ENCODE data around the gene WNT9A.
A peak's percentile ranks its signal among the peaks of the same experiment; 100 is the strongest.

WNT9A gene

DNA sequence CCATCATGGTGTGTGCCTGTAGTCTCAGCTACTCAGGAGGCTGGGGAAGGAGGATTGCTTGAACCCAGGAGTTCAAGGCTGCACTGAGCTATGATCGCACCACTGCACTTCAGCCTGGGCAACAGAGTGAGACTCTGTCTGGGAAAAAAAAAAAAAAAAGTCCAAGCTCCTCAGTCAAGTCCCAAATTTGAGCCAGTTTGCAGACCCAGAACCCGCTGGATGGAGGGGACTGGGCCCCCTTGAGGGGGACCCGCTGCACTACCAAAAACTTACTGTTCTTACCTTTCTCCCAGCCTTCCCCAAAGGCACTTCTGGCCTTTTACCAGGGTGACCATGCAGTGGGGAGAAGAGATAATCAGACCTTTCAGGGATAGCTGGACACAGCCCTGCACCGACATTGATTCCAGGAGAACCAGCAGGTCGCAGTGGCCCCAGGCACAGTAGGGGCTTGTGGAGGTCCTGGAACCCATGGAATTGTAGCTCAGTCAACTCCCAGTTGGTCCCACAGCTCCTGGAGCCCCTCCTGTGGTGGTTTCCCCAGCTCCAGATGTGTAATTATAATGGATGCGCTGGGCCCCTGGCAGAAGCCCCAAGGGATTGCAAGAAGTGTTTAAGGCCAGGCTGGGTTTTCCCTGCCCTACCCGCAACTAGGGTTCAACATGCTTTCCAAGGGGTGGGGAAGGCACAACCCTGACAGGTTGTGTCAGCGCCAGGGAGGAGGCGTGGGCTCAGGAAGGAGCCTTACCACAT, 4.1 kb upstream of the WNT9A start:
- H3K27me3 ChIP-seq (ENCODE audit: control insufficient read depth in 1 of 2, insufficient read depth in 2 of 2, low read length in 2 of 2) = peaks cover 0 to 4% of the 10 kb centered on the region in 2 donors
- H3K9ac ChIP-seq (ENCODE audit: low read length) = no peak overlapping the region
- H3K9me3 ChIP-seq (ENCODE audit: low read length) = peaks cover 11% of the 10 kb centered on the region
- peaks cover 12% of the 10 kb centered on the region for H3K4me1 ChIP-seq (ENCODE audit: insufficient read depth, low read length)
- no peaks in the 10 kb centered on the region for H3K36me3 ChIP-seq (ENCODE audit: insufficient read depth, low read length)
- no peak overlapping the region for H3K4me3 ChIP-seq (ENCODE audit: low read depth in 1 of 2, low read length in 2 of 2)
- no peak overlapping the region for H3K27ac ChIP-seq (ENCODE audit: low read depth, low read length)

DNA sequence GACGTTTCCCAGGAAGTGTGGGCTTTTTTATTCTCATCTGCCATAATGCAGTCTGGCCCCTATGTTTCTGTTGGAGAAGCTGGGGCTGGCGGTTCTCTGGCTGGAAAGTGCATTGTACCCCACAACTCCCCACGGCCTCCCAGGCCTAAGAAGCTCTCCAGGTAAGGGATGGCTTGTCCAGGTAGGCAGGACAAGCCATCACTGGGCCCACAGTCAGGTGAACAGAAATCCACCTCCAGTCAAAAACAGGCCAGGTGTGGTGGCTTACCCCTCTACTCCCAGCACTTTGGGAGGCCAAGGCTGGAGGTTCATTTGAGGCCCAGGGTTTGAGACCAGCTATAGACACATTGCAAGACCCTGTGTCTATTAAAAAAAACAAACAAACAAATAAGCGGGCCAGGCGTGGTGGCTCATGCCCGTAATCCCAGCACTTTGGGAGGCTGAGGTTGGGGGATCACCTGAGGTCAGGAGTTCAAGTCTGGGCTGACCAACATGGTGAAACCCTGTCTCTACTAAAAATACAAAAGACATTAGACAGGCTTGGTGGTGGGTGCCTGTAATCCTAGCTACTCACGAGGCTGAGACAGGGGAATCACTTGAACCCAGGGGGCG, 3.1 kb upstream of the WNT9A start:
- H3K9ac ChIP-seq (ENCODE audit: low read length) = no peak overlapping the region
- H3K9me3 ChIP-seq (ENCODE audit: low read length) = peaks cover 10% of the 10 kb centered on the region
- H3K4me3 ChIP-seq (ENCODE audit: low read depth in 1 of 2, low read length in 2 of 2) = no peak overlapping the region
- H3K36me3 ChIP-seq (ENCODE audit: insufficient read depth, low read length) = no peaks in the 10 kb centered on the region
- no peak overlapping the region for H3K27ac ChIP-seq (ENCODE audit: low read depth, low read length)
- H3K27me3 ChIP-seq (ENCODE audit: control insufficient read depth in 1 of 2, insufficient read depth in 2 of 2, low read length in 2 of 2) = peaks cover 0 to 4% of the 10 kb centered on the region in 2 donors
- peaks cover 19% of the 10 kb centered on the region for H3K4me1 ChIP-seq (ENCODE audit: insufficient read depth, low read length)

GRCh38 chr1:227949954-227950734, 2.4 kb upstream of the WNT9A start:
- Histone ChIP-seq H3K4me3 (ENCODE audit: low read depth in 1 of 2, low read length in 2 of 2) (no peak overlapping the region), H3K9ac (ENCODE audit: low read length) (no peak overlapping the region), H3K27ac (ENCODE audit: low read depth, low read length) (no peak overlapping the region), H3K4me1 (ENCODE audit: insufficient read depth, low read length) (peaks cover 26% of the 10 kb centered on the region), H3K9me3 (ENCODE audit: low read length) (peaks cover 5% of the 10 kb centered on the region), H3K27me3 (ENCODE audit: control insufficient read depth in 1 of 2, insufficient read depth in 2 of 2, low read length in 2 of 2) (peaks cover 0 to 4% of the 10 kb centered on the region in 2 donors), H3K36me3 (ENCODE audit: insufficient read depth, low read length) (no peaks in the 10 kb centered on the region)

- Histone ChIP-seq H3K27me3 (ENCODE audit: control insufficient read depth in 1 of 2, insufficient read depth in 2 of 2, low read length in 2 of 2) (peaks cover 0 to 4% of the 10 kb centered on the region in 2 donors), H3K4me3 (ENCODE audit: low read depth in 1 of 2, low read length in 2 of 2) (no peak overlapping the region), H3K36me3 (ENCODE audit: insufficient read depth, low read length) (no peaks in the 10 kb centered on the region), H3K27ac (ENCODE audit: low read depth, low read length) (no peak overlapping the region), H3K4me1 (ENCODE audit: insufficient read depth, low read length) (peaks cover 33% of the 10 kb centered on the region), H3K9me3 (ENCODE audit: low read length) (peaks cover 1% of the 10 kb centered on the region), H3K9ac (ENCODE audit: low read length) (no peak overlapping the region)
Observed at GRCh38 chr1:227949341-227949921, 1.7 kb upstream of the WNT9A start.

DNA sequence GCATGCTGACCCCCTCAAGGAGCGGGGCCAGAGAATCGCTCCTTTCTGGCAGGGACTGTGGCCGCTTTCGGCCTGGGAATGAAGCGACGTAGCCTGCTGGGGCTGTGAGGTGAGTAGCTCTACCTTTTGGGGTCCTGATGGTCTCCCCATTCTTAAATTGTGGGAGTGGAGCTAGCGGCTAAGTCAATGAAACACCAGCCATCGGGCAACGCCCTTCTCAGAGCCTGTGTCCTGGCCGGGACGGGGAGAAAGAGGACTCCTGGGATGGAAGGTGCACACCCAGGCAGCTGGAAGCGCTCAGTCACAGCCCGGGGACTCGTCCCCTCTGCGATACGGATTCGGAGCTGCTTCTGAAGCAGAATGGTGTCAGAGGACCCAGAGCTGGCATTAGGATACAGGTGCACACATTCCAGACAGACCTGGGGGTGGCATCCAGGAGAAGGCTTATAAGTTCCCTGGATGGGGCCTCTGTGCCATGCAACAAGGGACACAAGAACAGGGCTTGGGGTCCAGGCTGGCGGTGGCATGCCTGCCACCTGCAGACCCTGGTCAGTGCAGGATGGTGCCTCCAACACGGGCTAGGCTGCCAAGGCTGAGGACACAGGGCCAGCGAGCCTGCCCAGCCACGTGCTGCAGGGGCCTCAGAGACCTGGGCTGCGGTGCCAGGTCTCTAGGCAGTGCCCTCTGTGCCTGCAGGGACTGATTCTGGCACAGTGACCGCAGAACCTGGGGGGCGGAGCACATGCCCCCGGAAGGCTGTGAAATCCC, 945 bp upstream of the WNT9A start:
- H3K9ac ChIP-seq (ENCODE audit: low read length) = no peak overlapping the region
- H3K9me3 ChIP-seq (ENCODE audit: low read length) = no peaks in the 10 kb centered on the region
- peak overlapping the region; percentile 27 for H3K27ac ChIP-seq (ENCODE audit: low read depth, low read length)
- peaks cover 39% of the 10 kb centered on the region for H3K4me1 ChIP-seq (ENCODE audit: insufficient read depth, low read length)
- peak overlapping the region; percentile 55 to 77 for H3K4me3 ChIP-seq (ENCODE audit: low read depth in 1 of 2, low read length in 2 of 2)
- no peaks in the 10 kb centered on the region for H3K36me3 ChIP-seq (ENCODE audit: insufficient read depth, low read length)
- H3K27me3 ChIP-seq (ENCODE audit: control insufficient read depth in 1 of 2, insufficient read depth in 2 of 2, low read length in 2 of 2) = peaks cover 0 to 4% of the 10 kb centered on the region in 2 donors

GRCh38 chr1:227947386-227947675, 401 bp downstream of the WNT9A start:
- Histone ChIP-seq H3K4me3 (ENCODE audit: low read depth in 1 of 2, low read length in 2 of 2) (peak overlapping the region; percentile 69 to 72), H3K4me1 (ENCODE audit: insufficient read depth, low read length) (peaks cover 52% of the 10 kb centered on the region), H3K9ac (ENCODE audit: low read length) (peak overlapping the region; percentile 58), H3K9me3 (ENCODE audit: low read length) (no peaks in the 10 kb centered on the region), H3K27ac (ENCODE audit: low read depth, low read length) (peak overlapping the region; percentile 82), H3K27me3 (ENCODE audit: control insufficient read depth in 1 of 2, insufficient read depth in 2 of 2, low read length in 2 of 2) (no peaks in the 10 kb centered on the region), H3K36me3 (ENCODE audit: insufficient read depth, low read length) (no peaks in the 10 kb centered on the region)

- Histone ChIP-seq H3K27ac (ENCODE audit: low read depth, low read length) (peak overlapping the region; percentile 82), H3K27me3 (ENCODE audit: control insufficient read depth in 1 of 2, insufficient read depth in 2 of 2, low read length in 2 of 2) (no peaks in the 10 kb centered on the region), H3K9me3 (ENCODE audit: low read length) (no peaks in the 10 kb centered on the region), H3K9ac (ENCODE audit: low read length) (peak overlapping the region; percentile 58), H3K4me3 (ENCODE audit: low read depth in 1 of 2, low read length in 2 of 2) (peak overlapping the region; percentile 69 to 72), H3K4me1 (ENCODE audit: insufficient read depth, low read length) (peaks cover 58% of the 10 kb centered on the region), H3K36me3 (ENCODE audit: insufficient read depth, low read length) (no peaks in the 10 kb centered on the region)
Observed at GRCh38 chr1:227946624-227947385, 927 bp downstream of the WNT9A start.

GRCh38 chr1:227945891-227946623, 1.7 kb downstream of the WNT9A start:
- H3K4me3 ChIP-seq (ENCODE audit: low read depth in 1 of 2, low read length in 2 of 2) = peak overlapping the region; percentile 69 to 72
- peaks cover 65% of the 10 kb centered on the region for H3K4me1 ChIP-seq (ENCODE audit: insufficient read depth, low read length)
- H3K27me3 ChIP-seq (ENCODE audit: control insufficient read depth in 1 of 2, insufficient read depth in 2 of 2, low read length in 2 of 2) = no peaks in the 10 kb centered on the region
- peak overlapping the region; percentile 82 for H3K27ac ChIP-seq (ENCODE audit: low read depth, low read length)
- H3K36me3 ChIP-seq (ENCODE audit: insufficient read depth, low read length) = no peaks in the 10 kb centered on the region
- peak overlapping the region; percentile 22 for H3K9ac ChIP-seq (ENCODE audit: low read length)
- H3K9me3 ChIP-seq (ENCODE audit: low read length) = no peaks in the 10 kb centered on the region

DNA sequence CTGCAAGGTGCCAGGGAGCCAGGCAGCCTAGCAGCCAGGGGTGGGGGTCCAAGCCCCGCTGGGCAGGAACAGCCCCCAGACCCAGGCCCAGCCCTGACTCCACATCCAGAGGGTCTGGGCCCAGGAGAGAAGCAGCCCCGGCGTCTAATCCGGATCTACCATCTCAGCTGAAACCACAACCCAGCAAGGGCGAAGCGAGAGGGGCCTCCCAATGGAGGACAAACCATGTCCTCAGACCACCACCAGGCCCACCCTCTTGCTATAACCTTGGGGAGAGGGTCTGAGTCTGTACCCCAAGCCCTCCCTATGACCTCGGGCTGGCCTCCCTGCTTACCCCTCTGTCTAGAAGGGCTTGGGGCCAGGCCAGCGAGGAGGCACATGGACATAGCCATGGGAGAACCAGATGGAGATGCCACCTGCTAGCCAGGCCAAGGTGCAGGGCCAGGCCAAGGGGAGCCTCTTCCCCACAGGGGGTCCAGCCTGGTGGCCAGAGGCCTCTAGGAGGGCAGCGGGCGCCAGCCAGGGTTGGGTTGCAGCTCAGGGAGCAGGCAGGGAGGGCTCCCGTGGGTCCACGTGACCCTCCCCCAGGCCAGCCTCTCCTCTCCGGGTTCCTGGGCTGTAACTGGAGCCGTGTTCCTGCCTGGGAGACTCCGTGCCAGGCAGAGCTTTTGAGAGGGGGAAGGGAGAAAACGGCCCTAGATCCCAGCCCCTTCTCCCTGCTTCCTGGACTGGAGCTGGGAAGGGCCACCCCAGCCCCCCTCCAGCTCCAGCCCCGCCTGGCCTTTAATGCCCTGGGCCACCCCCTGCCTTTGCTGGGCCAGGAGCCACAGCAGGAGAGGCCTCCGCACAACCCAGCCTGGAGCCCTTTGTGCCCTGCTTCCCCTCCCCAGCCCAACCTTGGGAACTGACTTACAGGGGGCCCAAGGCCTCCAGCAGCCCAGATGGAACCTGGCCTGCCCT, 2.5 kb downstream of the WNT9A start:
- Histone ChIP-seq H3K4me1 (ENCODE audit: insufficient read depth, low read length) (peaks cover 74% of the 10 kb centered on the region), H3K27me3 (ENCODE audit: control insufficient read depth in 1 of 2, insufficient read depth in 2 of 2, low read length in 2 of 2) (no peaks in the 10 kb centered on the region), H3K9ac (ENCODE audit: low read length) (peak overlapping the region; percentile 71)

More for the DNA sequence above, 2.5 kb downstream of the WNT9A start:
- Histone ChIP-seq H3K9me3 (ENCODE audit: low read length) (no peaks in the 10 kb centered on the region), H3K36me3 (ENCODE audit: insufficient read depth, low read length) (no peaks in the 10 kb centered on the region), H3K27ac (ENCODE audit: low read depth, low read length) (peak overlapping the region; percentile 82), H3K4me3 (ENCODE audit: low read depth in 1 of 2, low read length in 2 of 2) (peak overlapping the region; percentile 30 to 72)

Data from muscle layer of colon (tissue), 2 donors.